A549 (cell line): ENCODE measurements around the gene CDC42SE1.

Source experiments
- EP300 ChIP-seq, 2 experiments: fragments of >200 bp; sonication (Bioruptor Twin); formaldehyde crosslinking; IDR thresholded peaks; 2 replicates in 1 of 2; 3 replicates in 1 of 2; pipeline ENCODE4 v1.6.1; 2016 to 2017
- TF ChIP-seq, protein P1 (sequence below): fragments of >200 bp; sonication (Bioruptor Twin); formaldehyde crosslinking; IDR thresholded peaks from 3 replicates; pipeline ENCODE4 v1.5.1; 2016

DNA sequence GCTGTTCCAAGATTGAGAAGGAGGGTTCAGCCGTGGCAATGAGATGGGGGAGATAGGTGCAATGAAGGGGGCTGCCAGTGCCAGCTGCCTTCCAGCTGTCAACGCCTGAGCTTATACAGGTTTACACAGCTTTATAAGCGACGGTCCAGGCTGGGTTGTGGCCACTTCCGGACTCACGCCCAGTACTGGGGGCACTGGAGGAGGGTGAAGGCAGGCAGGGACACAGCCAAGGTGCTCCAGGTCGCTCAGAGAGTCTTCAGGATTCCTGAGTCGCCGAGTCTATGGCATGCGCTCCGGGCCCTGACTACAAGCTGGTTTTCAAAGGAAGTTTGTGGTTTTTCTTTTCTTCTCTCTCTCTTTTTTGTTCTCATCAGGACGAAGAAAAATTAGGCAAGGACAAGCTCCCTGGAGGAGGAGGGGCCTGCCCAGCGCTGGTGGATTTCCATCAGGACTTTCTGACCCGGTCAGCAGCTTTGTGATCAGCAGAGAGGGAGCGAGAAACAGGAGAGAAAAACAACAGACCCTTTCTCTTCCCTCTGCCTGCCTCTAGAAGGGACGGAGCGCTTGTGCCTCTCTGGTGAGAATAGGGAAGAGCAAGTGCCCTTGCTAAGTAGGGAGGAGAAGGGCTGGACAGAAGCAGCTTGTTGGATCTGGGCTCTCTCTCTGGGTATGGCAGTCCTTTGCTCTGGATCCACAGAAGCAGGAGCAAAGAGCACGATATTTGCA lies 52.9 kb downstream of the CDC42SE1 start, which contains the start of gene MINDY1:
- TF ChIP-seq, protein P1, sequence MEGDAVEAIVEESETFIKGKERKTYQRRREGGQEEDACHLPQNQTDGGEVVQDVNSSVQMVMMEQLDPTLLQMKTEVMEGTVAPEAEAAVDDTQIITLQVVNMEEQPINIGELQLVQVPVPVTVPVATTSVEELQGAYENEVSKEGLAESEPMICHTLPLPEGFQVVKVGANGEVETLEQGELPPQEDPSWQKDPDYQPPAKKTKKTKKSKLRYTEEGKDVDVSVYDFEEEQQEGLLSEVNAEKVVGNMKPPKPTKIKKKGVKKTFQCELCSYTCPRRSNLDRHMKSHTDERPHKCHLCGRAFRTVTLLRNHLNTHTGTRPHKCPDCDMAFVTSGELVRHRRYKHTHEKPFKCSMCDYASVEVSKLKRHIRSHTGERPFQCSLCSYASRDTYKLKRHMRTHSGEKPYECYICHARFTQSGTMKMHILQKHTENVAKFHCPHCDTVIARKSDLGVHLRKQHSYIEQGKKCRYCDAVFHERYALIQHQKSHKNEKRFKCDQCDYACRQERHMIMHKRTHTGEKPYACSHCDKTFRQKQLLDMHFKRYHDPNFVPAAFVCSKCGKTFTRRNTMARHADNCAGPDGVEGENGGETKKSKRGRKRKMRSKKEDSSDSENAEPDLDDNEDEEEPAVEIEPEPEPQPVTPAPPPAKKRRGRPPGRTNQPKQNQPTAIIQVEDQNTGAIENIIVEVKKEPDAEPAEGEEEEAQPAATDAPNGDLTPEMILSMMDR = peak; percentile 35; the same call in 2 of the 3 replicates
- TF ChIP-seq EP300 (IDR thresholded peaks at IDR 0.05) = no peak
